Limb (tissue), 2 donors: ENCODE results near the gene CCDC192.

Experiments used
- DNase-seq, 2 donors: peaks; one replicate each; pipeline ENCODE4 v3.0.0-alpha.2; 2016; ENCODE audit errors: extremely low spot score in 2 of 2

Gene CCDC192

GRCh38 chr5:127884416-127884815 is 181.2 kb downstream of the CCDC192 start:
- no peak for DNase-seq

DNA sequence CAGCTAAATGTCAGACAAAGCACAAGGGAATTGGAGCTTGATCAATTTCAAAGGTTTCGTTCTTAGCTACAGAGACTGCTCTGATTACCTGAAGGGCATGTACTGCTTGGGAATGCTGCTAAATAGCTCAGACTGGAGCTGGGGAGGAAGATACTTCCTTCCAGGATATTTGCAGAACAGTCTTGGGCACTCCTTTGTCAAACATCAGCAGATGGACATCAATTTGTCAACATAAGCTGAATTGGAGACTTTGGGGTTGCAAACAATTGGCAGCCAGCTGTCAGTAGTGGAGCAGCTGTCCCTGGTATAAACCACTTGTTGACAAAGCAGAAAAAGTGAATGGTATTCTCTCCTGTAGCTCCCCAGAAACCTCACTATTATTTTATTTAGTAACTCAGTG is 182.0 kb downstream of the CCDC192 start:
- DNase-seq = peak in 1 of 2 donors; percentile 50

GRCh38 chr5:127886081-127886480 is 182.9 kb downstream of the CCDC192 start:
- DNase-seq = no peak

GRCh38 chr5:127887282-127887681 is 184.1 kb downstream of the CCDC192 start:
- DNase-seq = no peak

DNA sequence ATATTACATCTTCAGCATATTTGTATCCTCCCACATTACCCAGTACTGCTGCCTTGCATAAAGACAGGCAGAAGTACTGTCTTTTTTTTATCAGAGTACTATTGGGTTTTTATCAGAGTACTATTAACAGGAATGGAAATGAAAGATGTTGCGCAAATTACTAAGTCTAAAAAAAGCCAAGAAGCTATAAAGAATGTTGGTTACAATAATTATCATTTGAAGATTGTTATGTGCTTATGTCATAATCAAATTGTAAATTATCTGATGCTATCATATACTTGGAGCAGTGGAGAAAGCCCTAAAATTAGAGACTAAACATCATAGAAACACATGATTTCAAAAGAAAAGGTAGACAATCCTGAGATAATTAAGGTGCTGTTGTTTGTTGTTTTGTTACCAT is 188.8 kb downstream of the CCDC192 start:
- DNase-seq = no peak

- DNase-seq = peak in 1 of 2 donors; percentile 61
Observed at GRCh38 chr5:127892467-127893207, 189.4 kb downstream of the CCDC192 start.

DNA sequence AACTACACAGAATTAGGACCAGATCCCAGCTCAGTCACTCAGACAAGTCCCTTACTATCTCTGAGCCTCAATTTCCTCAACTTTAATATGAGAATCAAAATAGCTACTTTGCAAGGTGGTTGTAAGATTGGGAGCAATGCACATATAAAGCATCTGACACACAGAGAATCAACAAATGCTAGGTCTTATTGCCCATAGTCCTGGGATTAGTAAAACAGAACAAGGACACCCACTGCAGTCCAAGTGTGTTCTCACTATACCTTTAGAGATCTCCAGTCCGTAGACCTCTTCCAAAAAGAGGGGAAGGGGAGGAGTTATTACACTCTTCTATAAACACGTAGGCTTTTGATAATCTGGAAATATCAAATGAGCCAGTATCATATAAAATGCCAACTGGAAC is 190.0 kb downstream of the CCDC192 start:
- no peak for DNase-seq

GRCh38 chr5:127894461-127894860 is 191.3 kb downstream of the CCDC192 start:
- DNase-seq = no peak

GRCh38 chr5:127898551-127899213 is 195.5 kb downstream of the CCDC192 start:
- DNase-seq = no peak

DNA sequence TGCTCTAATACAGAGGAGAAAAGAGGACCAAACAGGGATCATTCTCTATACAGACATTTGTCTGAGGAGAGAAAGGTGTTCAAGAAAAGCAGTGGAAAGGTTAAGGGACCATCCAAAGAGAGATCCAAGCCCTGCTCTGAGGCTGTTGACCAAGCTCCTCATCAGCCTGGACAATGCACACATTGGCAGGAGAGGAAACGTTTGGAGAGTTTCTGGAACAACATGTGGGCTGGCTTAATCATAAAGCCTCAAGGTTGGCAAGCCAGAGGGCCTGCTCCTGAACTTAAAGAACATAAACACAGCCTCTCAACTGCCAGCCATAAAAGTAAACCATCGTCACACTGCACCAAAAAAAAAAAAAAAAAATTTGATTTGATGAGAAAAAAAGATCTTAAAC is 196.0 kb downstream of the CCDC192 start:
- no peak for DNase-seq

- no peak for DNase-seq
Observed at GRCh38 chr5:127906562-127907204, 203.5 kb downstream of the CCDC192 start.

- no peak for DNase-seq
Observed at GRCh38 chr5:127907907-127908306, 204.7 kb downstream of the CCDC192 start.

DNA sequence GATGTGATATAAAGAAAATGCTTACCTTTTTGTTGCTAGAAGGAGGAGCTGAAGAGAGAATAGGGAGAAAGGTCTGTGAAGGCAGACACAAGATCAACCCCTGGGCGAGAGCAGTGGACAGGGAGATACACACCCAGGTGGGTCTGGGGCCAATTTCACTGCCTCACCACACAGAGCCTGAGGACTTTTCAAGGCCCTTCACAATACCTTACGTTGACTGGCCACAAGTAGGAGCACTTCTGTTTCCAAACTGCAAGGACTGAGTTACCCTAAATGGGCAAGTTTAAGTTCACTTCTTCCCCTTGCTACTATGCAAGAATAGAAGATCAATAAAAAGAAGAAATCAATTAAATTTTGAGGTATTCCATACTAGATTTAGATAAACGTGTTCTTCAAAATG is 205.9 kb downstream of the CCDC192 start:
- DNase-seq = no peak

DNA sequence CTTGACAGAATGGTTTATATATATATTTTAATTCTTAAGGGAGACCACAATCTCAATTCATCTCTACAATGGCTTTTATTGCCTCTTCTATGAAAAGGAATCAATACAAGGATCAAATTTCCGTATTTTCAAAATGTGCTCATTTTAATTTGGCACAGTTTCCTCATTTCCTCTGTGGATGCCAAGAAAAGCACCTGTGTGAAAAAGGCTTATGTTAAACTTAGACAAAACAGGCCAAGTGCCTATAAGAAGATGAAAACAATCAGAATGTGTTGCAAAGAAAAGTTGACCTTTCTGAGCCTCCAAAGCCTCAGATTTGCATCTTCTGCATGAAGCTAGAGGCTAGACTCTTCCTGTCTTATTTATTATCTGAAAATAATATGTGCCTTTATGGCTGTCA is 206.6 kb downstream of the CCDC192 start:
- DNase-seq = no peak

DNA sequence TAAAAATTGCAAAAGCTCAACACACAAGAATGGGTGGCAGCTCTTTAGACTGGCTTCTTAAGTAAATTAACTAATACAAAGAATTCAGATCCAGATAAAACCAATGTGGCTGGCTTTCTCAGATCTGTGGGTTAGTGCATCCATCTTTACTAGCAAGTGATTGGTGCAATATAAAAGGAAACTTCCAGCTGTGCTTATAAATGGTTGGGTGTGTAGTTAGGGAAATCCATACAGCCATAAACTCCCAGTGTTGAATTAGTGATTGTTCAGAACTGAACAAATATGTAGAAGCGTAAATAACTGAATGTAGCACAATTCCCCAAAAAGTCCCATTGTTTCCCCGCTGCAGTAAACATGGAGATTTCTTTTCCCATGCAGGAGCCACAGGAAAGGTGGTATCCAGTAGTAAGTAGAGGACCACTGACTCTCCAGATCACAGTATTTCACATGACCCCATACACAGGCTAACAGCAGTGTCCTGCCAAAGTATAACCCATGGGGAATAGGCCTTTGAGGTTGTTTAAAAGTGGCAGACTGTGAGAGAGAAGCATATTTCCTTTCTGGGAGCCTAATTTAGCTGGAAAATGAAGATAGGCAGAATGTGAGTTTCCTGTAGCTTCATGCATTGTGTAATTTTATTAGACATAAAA is 207.2 kb downstream of the CCDC192 start:
- no peak for DNase-seq

DNA sequence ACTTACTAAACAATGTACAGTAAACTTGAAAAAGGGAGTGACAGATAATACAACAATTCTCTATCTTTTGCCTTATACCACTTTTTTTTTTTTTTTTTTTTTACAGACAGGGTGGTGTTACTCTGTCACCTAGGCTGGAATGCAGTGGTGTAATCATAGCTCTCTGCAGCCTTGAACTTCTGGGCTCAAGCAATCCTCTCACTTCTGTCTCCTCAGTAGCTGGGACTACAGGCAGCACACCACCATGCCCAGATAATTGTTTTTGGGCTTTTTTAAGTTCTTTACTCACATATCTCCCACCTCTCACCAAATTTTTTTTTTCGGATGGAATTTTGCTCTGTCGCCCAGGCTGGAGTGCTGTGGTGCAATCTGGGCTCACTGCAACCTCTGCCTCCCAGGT is 208.4 kb downstream of the CCDC192 start:
- DNase-seq = no peak

GRCh38 chr5:127912411-127912810 is 209.2 kb downstream of the CCDC192 start:
- no peak for DNase-seq

GRCh38 chr5:127916885-127917573 is 213.8 kb downstream of the CCDC192 start:
- DNase-seq = no peak

DNA sequence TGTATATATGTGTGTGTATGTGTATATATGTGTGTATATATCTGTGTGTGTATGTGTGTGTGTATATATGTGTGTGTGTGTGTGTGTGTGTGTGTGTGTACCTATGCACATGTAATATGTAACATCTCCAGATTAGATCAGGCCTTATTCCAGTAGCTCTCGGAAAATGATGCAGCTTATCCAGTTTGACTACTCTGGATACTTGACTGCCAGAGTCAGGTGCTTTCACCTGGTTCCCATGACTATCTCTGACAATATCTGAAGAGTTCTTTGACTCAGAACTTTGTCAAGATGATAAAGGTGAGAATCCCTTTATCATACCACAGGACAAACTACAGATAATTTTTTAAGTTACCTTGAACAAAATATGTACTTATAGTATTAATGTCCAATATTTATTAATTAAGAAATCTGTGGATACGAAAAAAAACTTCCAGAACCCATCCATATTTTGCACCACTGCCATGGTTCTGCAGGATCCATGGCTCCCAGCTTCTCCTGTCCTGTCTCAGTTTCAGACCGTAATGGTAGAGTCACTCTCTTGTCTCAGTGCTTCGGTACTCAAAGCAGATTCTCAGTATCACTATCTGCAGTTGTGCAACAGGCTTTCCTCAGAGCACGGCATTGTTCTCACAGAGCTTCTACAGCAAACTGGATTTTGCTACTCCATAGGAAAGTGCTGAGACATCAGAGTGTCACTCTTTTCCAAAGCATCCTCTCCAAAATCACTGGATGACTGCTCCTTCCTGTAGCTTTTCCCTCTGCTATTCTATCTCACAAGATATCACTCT is 216.0 kb downstream of the CCDC192 start:
- DNase-seq = no peak

GRCh38 chr5:127919818-127920217 is 216.6 kb downstream of the CCDC192 start:
- DNase-seq = no peak

GRCh38 chr5:127920936-127921335 is 217.7 kb downstream of the CCDC192 start:
- no peak for DNase-seq
